PC-9 (cell line): ENCODE measurements around the gene MAP7D2. TPM values are rescaled to one million over a fixed set of nuclear protein-coding genes. Genes with fewer than 3 reads are reported as not detected.
"Not testable (repeated sequence)": the region's sequence is repeated elsewhere in the genome, so short reads cannot be mapped to it uniquely, and the experiment has no call there.

Experiments used
- BruUV-seq: library from RNA; stranded (reverse); fragments of 400-500 nt; replicated peaks from 2 replicates; lab custom pipeline; 2021; lab: Mats Ljungman, UMichigan
- CTCF ChIA-PET: fragments of 300-600 bp; sonication (Branson Sonifier 250); formaldehyde crosslinking; loops from one replicate; lab custom pipeline; 2022; ENCODE audit warnings: antibody characterized with exemption; lab: Charles Lee
- POLR2A ChIA-PET: fragments of 300-600 bp; sonication (Branson Sonifier 250); formaldehyde crosslinking; loops from one replicate; lab custom pipeline; 2022; ENCODE audit warnings: antibody characterized with exemption; ENCODE audit not compliant: unreplicated experiment; lab: Charles Lee
- DNase-seq, 2 experiments: peaks; one replicate each; pipeline versions ENCODE4 v3.0.0 to v3.0.0-alpha.2; 2015 to 2022; ENCODE audit warnings: mixed read lengths in 1 of 2
- H2AFZ ChIP-seq: fragments of 200-600 bp; sonication (generic); 2 replicates; pipeline ENCODE4 v1.8.1; 2017; ENCODE audit warnings: antibody characterized with exemption
- H3F3A ChIP-seq: fragments of 200-600 bp; sonication (generic); 2 replicates; pipeline ENCODE4 v1.8.1; 2017; ENCODE audit warnings: antibody characterized with exemption, mild to moderate bottlenecking, low read depth; ENCODE audit not compliant: insufficient read depth
- H3K27ac ChIP-seq: fragments of 200-600 bp; sonication (generic); 2 replicates; pipeline ENCODE4 v1.6.1; 2016; ENCODE audit warnings: mixed run types
- H3K27me3 ChIP-seq: fragments of 200-600 bp; sonication (generic); 2 replicates; pipeline ENCODE4 v1.6.1; 2016; ENCODE audit warnings: low read depth, mixed run types; ENCODE audit not compliant: insufficient read depth
- H3K36me3 ChIP-seq: fragments of 200-600 bp; sonication (generic); 2 replicates; pipeline ENCODE4 v1.6.1; 2016; ENCODE audit warnings: low read depth, mixed run types
- H3K4me1 ChIP-seq: fragments of 200-600 bp; sonication (generic); replicated peaks from 2 replicates; pipeline ENCODE4 v1.6.1; 2016; ENCODE audit warnings: mixed run types; ENCODE audit not compliant: insufficient read depth
- H3K4me2 ChIP-seq: fragments of 200-600 bp; sonication (generic); 2 replicates; pipeline ENCODE4 v1.6.1; 2017; ENCODE audit warnings: mixed run types
- H3K4me3 ChIP-seq: fragments of 200-600 bp; sonication (generic); 2 replicates; pipeline ENCODE4 v1.6.1; 2016; ENCODE audit warnings: mixed run types
- H3K79me2 ChIP-seq: fragments of 200-600 bp; sonication (generic); 2 replicates; pipeline ENCODE4 v1.6.1; 2017; ENCODE audit warnings: low read depth, mixed run types
- H3K9me2 ChIP-seq: fragments of 200-600 bp; sonication (generic); 2 replicates; pipeline ENCODE4 v1.8.1; 2017; ENCODE audit warnings: mild to moderate bottlenecking; ENCODE audit not compliant: insufficient read depth
- H3K9me3 ChIP-seq: fragments of 200-600 bp; sonication (generic); 2 replicates; pipeline ENCODE4 v1.8.1; 2016; ENCODE audit warnings: low read depth; ENCODE audit not compliant: insufficient read depth
- H4K20me1 ChIP-seq: fragments of 200-600 bp; sonication (generic); 2 replicates; pipeline ENCODE4 v1.8.1; 2017; ENCODE audit not compliant: insufficient read depth
- CTCF ChIP-seq: fragments of 200-600 bp; sonication (generic); conservative IDR thresholded peaks from 2 replicates; pipeline ENCODE4 v1.6.1; 2017; ENCODE audit warnings: mixed run types, antibody characterized with exemption, mild to moderate bottlenecking, moderate library complexity
- EZH2 ChIP-seq: fragments of 200-600 bp; sonication (generic); IDR thresholded peaks from 2 replicates; pipeline ENCODE4 v1.8.0; 2017; ENCODE audit warnings: antibody characterized with exemption, low read depth
- intact Hi-C: fragments of 100-400 bp; cut with micrococcal nuclease; formaldehyde crosslinking; loops from one replicate; pipeline ENCODE4 v1.10.0; 2022; ENCODE audit not compliant: unreplicated experiment
- total RNA-seq: library from RNA; stranded (reverse); gene quantifications from 2 replicates; pipeline ENCODE4 v1.2.3, GENCODE V29; 2021

The MAP7D2 gene
- total RNA-seq, 1 experiment from 2014 or later = not detected

DNA sequence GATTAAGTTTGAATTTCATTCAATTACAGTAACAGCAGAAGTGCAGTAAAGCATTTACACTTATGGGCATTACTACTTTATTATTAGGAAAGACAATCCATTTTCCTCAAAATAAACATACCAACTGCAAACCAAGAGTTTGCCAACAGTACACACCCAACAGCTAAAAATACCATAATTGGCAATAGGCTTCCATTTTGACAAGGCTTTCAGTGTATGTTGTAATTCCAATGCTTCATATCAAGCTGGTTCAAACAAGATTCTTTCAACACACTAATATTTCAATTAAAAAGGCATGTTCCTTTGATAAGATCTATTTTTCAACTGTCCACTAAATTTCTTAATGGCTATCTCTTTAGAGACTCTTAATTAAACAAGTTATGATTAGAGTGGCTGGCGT lies 12.8 kb upstream of the MAP7D2 start:
- H3K36me3 ChIP-seq = 0 out of 2 replicates have a peak, but pooled peaks cover 8% of the 10 kb centered on the region
- intact Hi-C loops = no loop called here
- CTCF ChIA-PET = no interaction called here

GRCh38 chrX:20128670-20129069 lies 12.0 kb upstream of the MAP7D2 start:
- Histone ChIP-seq H3F3A (peaks cover 21% of the 10 kb centered on the region; the same call in 1 of the 2 replicates), H3K36me3 (0 out of 2 replicates have a peak, but pooled peaks cover 12% of the 10 kb centered on the region), H3K79me2 (no peaks in the 10 kb centered on the region), H3K9me2 (no peaks in the 10 kb centered on the region), H3K4me1 (no peaks in the 10 kb centered on the region), H3K9me3 (no peaks in the 10 kb centered on the region), H2AFZ (no peak overlapping the region), H3K4me3 (no peak overlapping the region), H3K27me3 (no peaks in the 10 kb centered on the region), H3K27ac (no peak overlapping the region), H4K20me1 (no peaks in the 10 kb centered on the region), H3K4me2 (no peak overlapping the region)
- no peak for TF ChIP-seq EZH2
- TF ChIP-seq CTCF = no peak
- CTCF ChIA-PET = no interaction called here
- POLR2A ChIA-PET = no interaction called here
- TSS peak; percentile 3 for BruUV-seq
- DNase-seq = no peak
- intact Hi-C loops = no loop called here

More for the DNA sequence above, 12.8 kb upstream of the MAP7D2 start:
- H4K20me1 ChIP-seq = no peaks in the 10 kb centered on the region
- peak overlapping the region; percentile 16; the same call in 1 of the 2 replicates for H3K27ac ChIP-seq
- H3K4me3 ChIP-seq = no peak overlapping the region
- no peak overlapping the region for H2AFZ ChIP-seq
- TF ChIP-seq CTCF (no peak), EZH2 (no peak)
- POLR2A ChIA-PET = no interaction called here
- DNase-seq = no peak
- H3K27me3 ChIP-seq = no peaks in the 10 kb centered on the region
- no peaks in the 10 kb centered on the region for H3K9me2 ChIP-seq
- no peaks in the 10 kb centered on the region for H3K9me3 ChIP-seq
- H3K4me2 ChIP-seq = no peak overlapping the region
- no peaks in the 10 kb centered on the region for H3K79me2 ChIP-seq
- BruUV-seq = no TSS peak
- H3F3A ChIP-seq = peaks cover 23% of the 10 kb centered on the region; the same call in 1 of the 2 replicates
- H3K4me1 ChIP-seq = no peaks in the 10 kb centered on the region

GRCh38 chrX:20127440-20127839 lies 10.7 kb upstream of the MAP7D2 start:
- POLR2A ChIA-PET, H3K79me2 ChIP-seq, H3K4me3 ChIP-seq, DNase-seq, BruUV-seq, intact Hi-C loops, H3K9me3 ChIP-seq, CTCF ChIA-PET, H3K4me2 ChIP-seq, H3K27me3 ChIP-seq, H3K4me1 ChIP-seq, H3K9me2 ChIP-seq, H4K20me1 ChIP-seq, H3K27ac ChIP-seq, H2AFZ ChIP-seq: not testable (repeated sequence)
- Histone ChIP-seq H3K36me3 (0 out of 2 replicates have a peak, but pooled peaks cover 12% of the 10 kb centered on the region), H3F3A (peaks cover 21% of the 10 kb centered on the region; the same call in 1 of the 2 replicates)
- peak; percentile 54 for TF ChIP-seq CTCF

GRCh38 chrX:20126833-20127232 lies 10.1 kb upstream of the MAP7D2 start:
- H2AFZ ChIP-seq, POLR2A ChIA-PET, H3K4me3 ChIP-seq, CTCF ChIA-PET, H3K4me1 ChIP-seq, H3K27ac ChIP-seq, intact Hi-C loops, H3K79me2 ChIP-seq, H3K9me2 ChIP-seq, H3K9me3 ChIP-seq, H3K27me3 ChIP-seq, DNase-seq, BruUV-seq, H3K4me2 ChIP-seq, H4K20me1 ChIP-seq: not testable (repeated sequence)
- H3F3A ChIP-seq = peaks cover 21% of the 10 kb centered on the region; the same call in 1 of the 2 replicates
- 0 out of 2 replicates have a peak, but pooled peaks cover 12% of the 10 kb centered on the region for H3K36me3 ChIP-seq
